ENCODE results near the gene CD44. TPM values are rescaled to one million over a fixed set of nuclear protein-coding genes. Genes with fewer than 3 reads are reported as not detected.
"Not testable (repeated sequence)": the region's sequence is repeated elsewhere in the genome, so short reads cannot be mapped to it uniquely, and the experiment has no call there.

Gene CD44
- total RNA-seq, 1 donor from 2014 or later = 356 TPM

DNA sequence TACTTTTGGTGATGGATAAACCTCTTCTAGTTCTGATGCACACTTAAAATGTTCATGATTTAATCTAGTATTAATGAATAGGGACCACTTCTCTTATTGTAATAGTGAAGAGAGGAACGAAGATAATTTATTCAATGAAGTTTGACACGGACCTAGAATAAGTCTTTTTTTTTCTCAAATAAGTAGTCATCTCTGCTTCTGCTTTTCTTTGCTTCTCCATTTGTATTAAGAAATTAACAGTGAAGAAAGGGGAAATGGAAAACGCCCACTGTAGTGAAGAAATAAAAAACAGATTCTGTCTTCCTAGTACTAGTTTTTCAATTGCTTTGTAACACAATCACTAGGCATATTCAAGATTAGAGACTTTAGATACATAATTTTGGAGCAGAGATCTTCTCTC, 73.0 kb downstream of the CD44 start:
- DNase-seq (ENCODE audit: low spot score) = no peak

DNA sequence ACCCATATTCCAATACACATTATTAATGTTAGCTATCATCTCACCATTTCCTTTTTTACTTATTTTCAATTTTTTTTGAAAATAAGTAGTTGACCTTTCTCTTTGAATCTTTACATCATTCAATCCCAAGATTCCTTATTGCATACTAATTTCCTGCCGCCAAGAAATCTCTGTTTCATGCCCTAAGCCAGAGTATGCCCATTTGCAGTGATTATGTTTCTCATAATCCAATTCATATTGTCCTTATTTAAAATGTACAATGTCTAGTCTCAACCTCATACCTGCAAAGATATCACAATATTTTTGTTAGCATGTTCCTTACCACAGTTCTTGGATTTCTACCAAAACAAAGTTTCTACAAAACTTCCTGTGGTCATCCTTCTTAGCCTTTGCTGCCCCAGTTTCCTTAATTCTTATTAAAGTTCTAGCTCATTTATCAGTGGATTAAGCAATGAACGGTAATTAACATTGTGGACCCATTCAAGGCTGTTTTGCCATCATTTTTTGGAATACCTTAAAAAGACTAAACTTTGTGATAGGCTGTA, 75.3 kb downstream of the CD44 start:
- DNase-seq (ENCODE audit: low spot score) = no peak

DNA sequence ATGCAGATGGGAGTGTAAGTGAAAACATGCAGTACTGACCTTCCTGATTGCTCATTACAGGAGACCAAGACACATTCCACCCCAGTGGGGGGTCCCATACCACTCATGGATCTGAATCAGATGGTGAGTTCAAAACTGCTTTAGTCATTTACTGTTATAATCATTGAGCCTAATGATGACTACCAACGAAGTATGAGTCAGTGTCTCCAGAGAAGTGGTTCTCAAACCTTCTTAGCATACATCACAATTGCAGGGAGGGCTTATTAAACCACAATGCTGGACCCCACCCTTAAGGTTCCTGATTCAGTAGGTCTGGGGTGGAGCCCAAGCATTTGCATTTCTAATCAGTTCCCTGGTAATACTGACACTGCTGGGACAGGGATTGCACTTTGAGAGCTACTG, 75.8 kb downstream of the CD44 start:
- DNase-seq (ENCODE audit: low spot score) = no peak

DNA sequence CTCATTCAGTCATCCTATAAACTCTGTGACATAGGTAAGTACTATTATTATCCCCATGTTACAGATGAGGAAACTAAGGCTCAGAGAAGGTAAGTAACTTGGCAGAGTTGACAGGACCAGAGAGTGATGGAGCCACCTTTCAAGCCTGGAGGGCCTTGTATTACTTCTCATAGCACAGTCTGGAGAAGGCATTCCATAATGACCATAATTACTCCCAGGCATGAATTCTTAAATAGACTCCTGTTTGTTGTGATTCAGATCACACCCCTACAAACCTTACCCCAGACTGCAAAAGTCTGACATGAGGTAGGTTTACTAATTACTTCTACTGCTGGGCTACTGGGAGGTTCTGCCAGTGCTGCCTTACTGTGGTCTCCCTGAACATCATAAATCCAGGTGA, 77.0 kb downstream of the CD44 start:
- no peak for DNase-seq (ENCODE audit: low spot score)

DNA sequence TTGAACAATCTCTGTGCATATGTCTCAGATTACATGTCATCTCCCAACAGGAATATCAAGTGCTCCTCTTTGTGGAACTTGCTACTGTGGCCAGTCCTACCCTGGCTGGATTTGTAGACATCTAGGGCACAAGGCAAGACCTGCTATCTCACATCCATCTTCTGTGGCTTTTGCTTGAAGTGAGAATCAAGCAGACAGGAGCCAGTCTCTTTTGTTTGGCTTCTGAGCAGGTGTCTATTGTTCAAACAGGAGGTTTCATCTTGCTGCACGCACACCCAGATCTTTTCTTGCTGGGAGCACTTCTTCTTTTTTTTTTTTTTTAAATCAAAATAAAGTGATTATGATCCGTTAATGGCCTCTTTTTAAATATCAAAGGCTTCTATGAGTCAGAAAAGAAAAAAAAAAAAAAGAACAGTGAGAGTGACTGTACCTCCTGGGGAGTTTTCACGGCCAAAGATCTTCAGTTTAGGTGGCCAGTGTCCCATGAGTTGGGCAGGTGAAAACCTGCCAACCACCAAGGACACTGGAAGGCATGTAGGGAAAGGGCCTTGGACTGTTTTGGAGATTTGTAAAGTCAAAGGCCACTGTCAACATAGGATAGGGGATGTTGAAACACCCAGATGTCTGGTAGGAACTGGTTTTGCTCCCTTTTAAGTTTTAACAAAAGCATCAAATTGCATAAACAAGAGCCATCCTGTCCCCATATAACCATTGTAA, 78.1 kb downstream of the CD44 start:
- DNase-seq (ENCODE audit: low spot score) = no peak

DNA sequence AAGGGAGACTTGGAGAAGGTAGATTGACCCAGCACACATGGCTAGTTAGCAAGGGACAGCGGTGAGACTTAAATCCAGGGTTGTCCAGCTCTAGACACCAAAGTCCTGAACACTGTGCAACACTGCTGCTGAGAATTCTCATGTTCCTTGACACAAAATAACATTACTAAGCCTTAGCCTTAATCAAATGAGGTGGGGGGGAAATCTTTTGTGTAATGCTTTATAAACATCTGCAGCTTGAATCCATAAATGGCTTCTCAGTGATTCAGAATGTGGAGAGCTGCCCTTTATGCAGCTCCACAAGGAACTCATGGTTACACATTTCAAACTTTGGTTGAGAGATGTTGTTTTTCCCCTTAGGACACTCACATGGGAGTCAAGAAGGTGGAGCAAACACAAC, 80.0 kb downstream of the CD44 start:
- DNase-seq (ENCODE audit: low spot score) = no peak

DNA sequence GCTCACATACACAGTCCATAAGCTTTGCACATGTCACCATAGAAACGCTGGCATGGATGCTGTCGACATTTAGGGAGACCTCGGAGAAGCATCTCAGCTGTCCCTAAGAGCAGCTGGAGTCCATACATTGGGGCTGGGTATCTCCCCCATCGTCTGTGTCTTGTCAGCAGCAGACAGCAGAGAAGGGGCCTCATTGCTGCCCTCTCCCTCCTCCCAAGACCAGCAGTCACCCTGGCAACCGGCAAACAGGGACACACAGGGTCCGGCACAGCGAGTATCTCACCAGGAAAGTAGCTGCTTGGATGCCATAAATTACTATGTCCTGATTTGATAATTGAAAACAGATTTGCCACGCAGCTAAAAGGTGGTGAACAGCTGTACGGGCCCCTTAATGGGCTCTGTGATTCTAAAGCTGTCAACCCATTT, 84.4 kb downstream of the CD44 start:
- no peak for DNase-seq (ENCODE audit: low spot score)

DNA sequence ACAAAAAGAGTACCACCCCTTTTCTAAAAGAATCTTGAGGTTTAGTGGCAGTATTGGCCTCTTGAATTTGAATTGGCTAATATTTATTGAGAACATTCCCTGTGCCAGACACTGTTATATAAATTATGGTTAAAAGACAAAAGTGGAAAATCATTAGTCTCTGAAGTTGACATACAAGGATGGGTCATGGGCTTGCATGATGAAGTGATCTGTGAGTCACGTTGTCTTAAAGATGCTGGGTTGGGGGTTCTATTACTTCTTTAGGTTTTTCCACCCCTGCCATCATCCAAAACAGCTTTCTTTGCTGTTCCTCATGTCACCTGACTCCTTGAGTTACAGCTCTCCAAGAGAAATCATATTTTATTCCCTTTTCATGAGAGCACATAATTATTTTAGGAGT, 85.0 kb downstream of the CD44 start:
- no peak for DNase-seq (ENCODE audit: low spot score)

DNA sequence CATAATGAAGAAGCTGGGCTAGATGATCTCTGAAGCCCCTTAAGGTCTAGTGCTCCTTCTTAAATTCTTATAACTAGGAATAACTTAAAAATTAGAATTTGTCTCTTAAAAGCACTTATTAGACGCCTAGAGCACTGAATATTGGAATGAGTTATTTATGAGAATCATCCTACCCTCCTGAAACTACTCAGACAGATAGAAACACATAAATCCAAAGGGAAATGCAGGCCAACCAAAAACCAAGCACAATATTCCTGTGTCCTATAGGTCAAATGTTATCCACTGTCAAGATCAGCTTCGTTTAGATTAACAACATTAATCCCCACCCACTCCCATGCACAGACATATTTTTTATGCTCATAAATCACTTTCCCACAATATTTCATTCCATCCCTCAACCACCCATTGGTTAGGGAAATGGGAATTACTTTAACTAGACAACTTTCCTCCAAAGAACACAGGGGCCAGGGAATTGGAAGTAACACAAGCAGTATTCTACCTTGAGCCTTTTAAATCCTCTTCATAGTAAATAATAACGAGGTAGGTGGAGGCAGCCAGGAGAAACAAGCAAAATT, 87.1 kb downstream of the CD44 start:
- DNase-seq (ENCODE audit: low spot score) = no peak

DNA sequence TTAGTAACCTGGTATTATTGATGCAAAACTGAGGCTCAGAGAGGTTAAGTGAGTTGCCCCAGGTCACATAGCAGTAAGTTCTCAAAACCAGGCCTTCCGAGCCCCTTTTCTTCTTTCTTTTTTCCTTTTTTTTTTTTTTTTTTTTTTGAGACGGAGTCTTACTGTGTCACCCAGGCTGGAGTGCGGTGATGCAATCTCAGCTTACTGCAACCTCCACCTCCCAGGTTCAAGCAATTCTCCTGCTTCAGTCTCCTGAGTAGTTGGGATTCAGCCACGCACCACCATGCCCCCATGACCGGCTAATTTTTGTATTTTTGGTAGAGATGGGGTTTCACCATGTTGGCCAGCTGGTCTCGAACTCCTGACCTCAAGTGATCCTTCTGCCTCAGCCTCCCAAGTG, 87.8 kb downstream of the CD44 start:
- DNase-seq (ENCODE audit: low spot score) = not testable (repeated sequence)

DNA sequence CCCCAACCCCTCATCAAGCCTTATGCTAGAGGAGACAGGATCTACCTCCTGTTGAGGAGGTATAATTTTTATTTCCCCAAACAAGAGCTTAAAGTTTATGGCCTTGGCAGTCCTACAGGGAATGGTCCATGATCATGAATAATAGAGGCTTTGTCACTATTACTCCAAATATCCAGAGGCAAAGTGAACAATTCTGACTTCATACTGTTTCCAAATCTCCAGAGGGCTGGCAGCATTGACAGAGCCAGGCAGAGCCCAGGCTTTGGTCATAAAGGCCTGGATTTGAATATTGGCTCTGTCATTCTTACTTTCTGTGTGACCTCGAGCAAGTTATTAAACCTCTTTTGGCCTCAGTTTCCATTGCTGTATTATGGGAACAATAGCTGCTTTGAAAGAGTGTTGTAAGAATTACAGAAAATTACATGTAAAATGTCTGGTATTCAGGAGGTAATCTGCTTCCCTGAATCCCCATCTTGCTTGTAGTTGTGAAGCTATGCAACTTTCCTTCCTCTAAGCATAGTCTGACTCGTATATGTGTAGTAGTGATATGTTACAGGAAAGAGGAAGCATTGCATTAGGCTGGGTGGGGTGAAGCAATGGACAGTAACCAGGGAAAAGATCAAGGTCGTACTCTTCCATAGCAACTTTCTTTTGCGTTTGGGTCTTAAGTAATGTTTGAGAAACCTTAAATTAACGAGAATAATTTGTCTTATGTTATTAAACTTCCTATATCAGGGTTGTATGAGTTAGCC, 88.8 kb downstream of the CD44 start:
- DNase-seq (ENCODE audit: low spot score) = no peak

DNA sequence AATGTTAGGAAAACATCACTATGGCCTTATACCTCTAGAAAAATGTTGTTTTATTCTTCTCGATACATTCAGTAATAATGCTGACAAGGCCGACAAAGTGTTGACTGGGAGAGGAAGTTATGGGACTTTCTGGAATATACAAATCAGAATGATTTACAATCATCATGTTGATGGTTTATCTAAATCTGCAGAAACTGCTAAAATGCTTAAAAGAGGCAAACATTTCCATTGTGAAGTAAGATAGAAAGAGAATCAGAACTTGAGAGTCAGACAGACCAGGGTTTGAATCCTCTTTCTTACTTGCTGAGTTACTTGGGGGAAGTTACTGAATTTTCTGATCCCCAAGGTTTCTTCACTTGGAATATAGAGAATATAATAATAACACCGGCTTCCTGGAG, 89.4 kb downstream of the CD44 start:
- no peak for DNase-seq (ENCODE audit: low spot score)

DNA sequence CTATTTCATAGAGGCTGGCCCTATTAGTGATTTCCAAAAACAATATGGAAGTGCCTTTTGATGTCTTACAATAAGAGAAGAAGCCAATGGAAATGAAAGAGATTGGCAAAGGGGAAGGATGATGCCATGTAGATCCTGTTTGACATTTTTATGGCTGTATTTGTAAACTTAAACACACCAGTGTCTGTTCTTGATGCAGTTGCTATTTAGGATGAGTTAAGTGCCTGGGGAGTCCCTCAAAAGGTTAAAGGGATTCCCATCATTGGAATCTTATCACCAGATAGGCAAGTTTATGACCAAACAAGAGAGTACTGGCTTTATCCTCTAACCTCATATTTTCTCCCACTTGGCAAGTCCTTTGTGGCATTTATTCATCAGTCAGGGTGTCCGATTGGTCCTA, 91.4 kb downstream of the CD44 start:
- no peak for DNase-seq (ENCODE audit: low spot score)

DNA sequence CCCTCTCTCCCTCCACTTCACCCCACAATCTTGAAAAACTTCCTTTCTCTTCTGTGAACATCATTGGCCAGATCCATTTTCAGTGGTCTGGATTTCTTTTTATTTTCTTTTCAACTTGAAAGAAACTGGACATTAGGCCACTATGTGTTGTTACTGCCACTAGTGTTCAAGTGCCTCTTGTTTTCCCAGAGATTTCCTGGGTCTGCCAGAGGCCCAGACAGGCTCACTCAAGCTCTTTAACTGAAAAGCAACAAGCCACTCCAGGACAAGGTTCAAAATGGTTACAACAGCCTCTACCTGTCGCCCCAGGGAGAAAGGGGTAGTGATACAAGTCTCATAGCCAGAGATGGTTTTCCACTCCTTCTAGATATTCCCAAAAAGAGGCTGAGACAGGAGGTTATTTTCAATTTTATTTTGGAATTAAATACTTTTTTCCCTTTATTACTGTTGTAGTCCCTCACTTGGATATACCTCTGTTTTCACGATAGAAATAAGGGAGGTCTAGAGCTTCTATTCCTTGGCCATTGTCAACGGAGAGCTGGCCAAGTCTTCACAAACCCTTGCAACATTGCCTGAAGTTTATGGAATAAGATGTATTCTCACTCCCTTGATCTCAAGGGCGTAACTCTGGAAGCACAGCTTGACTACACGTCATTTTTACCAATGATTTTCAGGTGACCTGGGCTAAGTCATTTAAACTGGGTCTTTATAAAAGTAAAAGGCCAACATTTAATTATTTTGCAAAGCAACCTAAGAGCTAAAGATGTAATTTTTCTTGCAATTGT, 92.3 kb downstream of the CD44 start:
- no peak for DNase-seq (ENCODE audit: low spot score)

DNA sequence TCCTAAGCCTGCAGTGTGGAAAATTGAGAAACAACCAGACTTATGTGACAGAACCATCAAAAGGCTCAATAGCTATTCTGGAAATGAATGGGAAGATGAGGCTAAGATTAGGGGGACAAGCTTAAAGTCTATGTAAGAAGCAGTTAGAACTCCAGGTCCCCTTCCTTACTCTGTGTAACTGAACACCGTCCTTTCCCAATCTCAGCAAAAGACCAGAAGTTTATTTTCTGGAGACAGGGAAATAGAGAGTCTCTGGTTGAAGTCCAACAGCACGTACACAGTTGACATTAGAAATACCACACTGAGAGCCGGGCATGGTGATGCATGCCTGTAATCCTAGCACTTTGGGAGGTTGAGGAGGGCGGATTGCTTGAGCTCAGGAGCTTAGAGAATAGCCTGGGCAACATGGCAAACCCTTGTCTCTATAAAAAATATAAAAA, 93.9 kb downstream of the CD44 start:
- no peak for DNase-seq (ENCODE audit: low spot score)

DNA sequence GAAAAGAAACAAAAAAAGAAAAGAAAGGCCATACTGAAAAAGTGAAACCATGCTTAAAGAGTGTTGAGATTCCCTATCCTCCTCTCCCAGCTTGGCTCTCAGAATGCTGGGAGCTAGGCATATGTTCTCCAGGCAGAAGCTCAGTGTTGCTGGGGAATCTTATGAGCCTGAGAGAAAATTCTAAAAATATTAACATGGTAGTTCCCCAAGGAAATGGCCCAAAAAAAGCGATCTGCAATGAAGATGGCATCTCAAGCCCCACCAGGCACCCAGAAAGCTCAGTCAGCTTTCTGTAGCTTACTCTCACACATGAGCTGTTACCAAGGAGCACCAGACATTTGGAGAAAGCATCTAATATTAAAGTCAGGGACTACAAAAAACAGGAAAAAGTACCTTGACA, 94.5 kb downstream of the CD44 start:
- no peak for DNase-seq (ENCODE audit: low spot score)

DNA sequence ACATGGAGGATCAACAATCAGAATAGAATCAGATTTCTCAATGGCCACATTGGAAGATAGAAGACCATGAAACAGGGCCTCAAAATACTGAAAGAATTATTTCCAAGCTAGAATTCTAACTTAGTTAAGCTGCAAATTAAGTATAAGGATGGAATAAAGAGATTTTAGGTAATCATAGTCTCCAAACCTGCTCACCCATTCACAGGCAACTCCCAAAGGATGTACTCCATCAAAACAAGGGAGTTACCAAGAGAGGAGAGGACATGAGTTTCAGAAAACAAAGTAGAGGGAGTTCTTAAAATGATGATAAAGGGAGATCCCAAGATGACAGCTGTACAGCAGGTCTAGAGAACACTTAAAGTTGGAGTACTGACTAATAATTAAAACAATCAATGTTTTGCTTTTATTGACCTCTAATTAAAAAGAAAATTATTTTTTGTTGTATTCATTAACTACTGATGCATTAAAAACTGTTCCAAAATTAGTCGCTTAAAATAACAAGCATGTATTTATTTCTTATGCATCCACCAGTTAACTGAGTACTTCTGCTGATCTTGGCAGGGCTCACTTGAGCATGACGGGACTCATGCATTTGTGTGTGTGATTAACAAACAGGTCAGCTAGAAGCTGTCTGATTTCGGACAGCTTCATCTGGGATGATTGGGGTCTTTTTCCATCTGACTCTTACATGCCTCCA, 95.6 kb downstream of the CD44 start:
- DNase-seq (ENCODE audit: low spot score) = no peak

DNA sequence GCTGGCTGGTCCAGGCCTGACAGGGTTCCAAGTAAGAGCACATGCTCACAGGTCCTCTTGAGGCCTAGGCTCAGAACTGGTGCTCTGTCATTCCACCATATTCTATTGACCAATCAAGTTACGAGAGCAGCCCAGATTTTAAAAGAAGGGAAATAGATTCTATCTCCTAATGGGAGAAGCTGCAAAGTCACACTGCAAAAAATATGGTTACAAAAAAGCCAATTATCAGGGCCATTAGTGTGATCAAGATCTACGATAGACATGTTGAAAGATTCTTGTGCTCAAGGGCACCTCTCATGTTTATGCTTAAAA, 96.1 kb downstream of the CD44 start:
- no peak for DNase-seq (ENCODE audit: low spot score)

DNA sequence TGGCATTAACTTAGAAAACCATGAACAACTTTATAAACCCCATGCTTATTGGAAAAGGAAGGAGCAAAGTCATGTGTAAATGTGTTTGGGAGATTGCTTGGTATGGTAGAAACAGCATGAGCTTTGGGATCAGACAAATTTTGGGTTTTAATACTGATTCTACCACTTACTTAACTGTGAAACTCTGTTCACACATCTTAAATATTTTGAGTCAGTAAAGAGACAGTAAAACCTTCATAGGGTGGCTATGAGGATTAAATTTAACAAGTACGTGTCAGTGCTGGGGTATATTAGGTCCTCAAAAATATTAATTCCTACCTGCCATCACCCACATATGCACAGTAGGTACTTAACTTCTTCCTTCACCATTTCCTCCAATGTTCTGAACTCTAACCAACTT, 96.5 kb downstream of the CD44 start:
- DNase-seq (ENCODE audit: low spot score) = no peak

DNA sequence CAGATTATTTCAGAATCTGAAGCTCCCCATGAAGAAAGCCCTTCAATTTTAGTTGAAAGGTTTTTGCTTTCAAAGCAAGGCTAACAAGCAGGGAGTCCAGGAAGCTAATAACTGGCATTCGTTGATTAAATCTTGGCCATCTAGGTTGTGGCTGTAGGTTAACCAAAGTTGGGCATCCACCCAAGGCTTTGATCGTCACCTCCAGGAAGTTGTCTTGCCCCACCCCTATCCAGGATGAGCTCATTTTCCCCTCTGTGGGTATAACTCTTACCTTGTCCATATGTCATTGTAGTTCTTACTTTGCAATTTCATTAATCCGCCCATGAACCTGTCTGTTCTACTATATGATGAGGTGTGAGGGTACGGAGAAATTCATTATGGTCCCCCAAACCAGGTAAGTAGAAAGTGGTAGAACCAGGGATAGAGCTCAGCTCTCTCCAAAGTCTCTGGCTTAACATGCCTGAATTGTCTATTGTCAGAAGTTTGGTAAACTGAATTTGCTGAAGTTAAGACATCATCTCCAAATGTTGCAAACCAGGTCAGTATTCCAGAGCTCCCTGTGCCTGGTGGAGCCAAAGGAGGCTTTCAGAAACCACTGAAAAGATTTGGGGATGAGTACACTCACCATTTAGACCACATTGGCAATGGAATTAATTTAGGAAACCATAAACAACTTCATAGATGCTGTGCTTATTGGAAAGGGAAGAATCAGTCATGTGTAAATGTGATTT, 97.1 kb downstream of the CD44 start:
- peak; percentile 83 for DNase-seq (ENCODE audit: low spot score)

DNA sequence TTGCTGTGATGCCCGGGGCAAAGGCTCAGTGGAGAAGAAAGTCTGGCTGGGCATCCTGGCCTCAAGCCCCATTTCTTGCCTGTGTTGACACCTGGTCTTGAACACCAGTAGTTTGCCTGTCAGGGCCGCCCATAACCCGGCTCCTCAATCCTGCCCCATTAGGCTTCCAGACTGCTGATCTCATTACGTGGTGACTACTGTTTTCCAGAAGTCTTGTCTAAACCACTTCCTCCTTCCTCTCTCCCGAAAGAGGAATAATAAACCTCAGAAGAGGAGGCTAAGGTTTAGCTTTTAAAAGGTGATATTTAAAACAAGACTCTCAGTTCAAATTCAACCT, 97.7 kb downstream of the CD44 start:
- DNase-seq (ENCODE audit: low spot score) = no peak

Measured in mucosa of gallbladder (tissue), 1 donor.